Lower lobe of right lung (tissue), 2 donors: Measurements from ENCODE around the gene MIDN. TPM values are rescaled to one million over a fixed set of nuclear protein-coding genes. Genes with fewer than 3 reads are reported as not detected.

Experiments
- ATAC-seq, 2 donors: fragments of 200-7000 bp; cut with Tn5 transposase; one replicate each; pipeline ENCODE4 v1.9.1; 2020 to 2022; ENCODE audit warnings: mild to moderate bottlenecking in 2 of 2, moderate library complexity in 2 of 2
- DNase-seq: peaks from one replicate; pipeline ENCODE4 v3.0.0-alpha.2; 2020
- H3K27ac ChIP-seq: fragments of 200-600 bp; one replicate; pipeline ENCODE4 v1.8.0; 2022
- H3K27me3 ChIP-seq: fragments of 200-600 bp; one replicate; pipeline ENCODE4 v1.8.0; 2022; ENCODE audit warnings: low read depth
- H3K36me3 ChIP-seq: fragments of 200-600 bp; one replicate; pipeline ENCODE4 v1.8.0; 2022; ENCODE audit warnings: mild to moderate bottlenecking
- H3K4me1 ChIP-seq: fragments of 200-600 bp; one replicate; pipeline ENCODE4 v1.8.0; 2022
- H3K4me3 ChIP-seq: fragments of 200-600 bp; one replicate; pipeline ENCODE4 v1.8.0; 2022; ENCODE audit warnings: mild to moderate bottlenecking
- H3K9me3 ChIP-seq: fragments of 200-600 bp; one replicate; pipeline ENCODE4 v1.8.0; 2022
- CTCF ChIP-seq: fragments of 200-600 bp; IDR thresholded peaks from one replicate; pipeline ENCODE4 v1.8.0; 2022; ENCODE audit warnings: antibody characterized with exemption, mild to moderate bottlenecking
- intact Hi-C: fragments of 100-400 bp; cut with DNase I; formaldehyde crosslinking; loops from one replicate; pipeline ENCODE4 v1.11.0; 2022
- total RNA-seq: library from RNA; stranded (reverse); fragmentation: NEBNext Ultra II Directional; extraction: Animal tissue kit (Norgen Biotek cat#: 25700); gene quantifications from one replicate; pipeline ENCODE4 v1.2.1, GENCODE V29; 2021
- donor health status: DM: no; HTN: yes; CAD: no; lungs with severe emphysema.

MIDN gene
- total RNA-seq, 1 donor from 2014 or later: 76.3 TPM

DNA sequence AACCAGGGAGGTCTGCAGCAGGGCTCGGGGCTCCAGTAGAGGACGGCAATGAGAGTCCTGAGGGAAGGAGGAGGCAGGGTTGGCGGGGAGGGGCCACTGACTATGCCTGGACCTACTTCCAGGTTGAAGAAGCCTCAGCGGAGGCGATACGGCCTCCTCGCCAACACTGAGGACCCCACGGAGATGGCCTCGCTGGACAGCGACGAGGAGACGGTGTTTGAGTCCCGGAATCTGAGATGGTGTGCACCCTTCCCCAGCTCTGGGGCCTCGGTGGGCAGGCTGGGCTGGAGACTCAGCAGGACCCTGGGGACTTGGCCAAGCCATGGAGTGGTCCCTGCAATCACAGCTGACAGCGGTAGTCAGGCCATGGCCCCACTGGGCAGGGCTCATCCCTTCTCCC is 28.7 kb downstream of the MIDN start:
- Histone ChIP-seq H3K27me3 (no peaks in the 10 kb centered on the region), H3K4me3 (no peak overlapping the region), H3K4me1 (peaks cover 53% of the 10 kb centered on the region), H3K9me3 (no peaks in the 10 kb centered on the region), H3K27ac (no peak overlapping the region), H3K36me3 (peaks cover 52% of the 10 kb centered on the region)
- DNase-seq: no peak
- no peak for TF ChIP-seq CTCF
- intact Hi-C loops: no loop called here
- no peak for ATAC-seq

DNA sequence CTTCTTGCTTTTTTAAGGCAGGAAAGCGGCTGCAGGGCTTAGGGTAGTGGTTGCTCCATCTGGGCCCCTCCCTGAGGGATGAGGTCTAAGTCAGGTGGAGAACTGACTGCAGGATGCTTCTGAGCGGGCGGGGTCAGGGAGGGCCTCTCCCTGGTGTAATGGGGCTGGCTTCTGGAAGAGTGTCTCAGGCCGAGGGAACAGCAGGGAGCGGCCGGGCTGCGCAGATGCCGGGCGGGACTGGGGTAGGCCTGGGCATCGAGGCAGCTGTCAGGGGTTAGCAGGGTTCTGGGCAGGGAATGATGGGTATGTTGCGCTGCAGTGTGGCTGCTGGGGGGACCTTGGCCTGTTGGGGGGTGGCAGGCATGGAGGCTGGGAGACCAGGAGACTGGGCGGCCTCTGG is 29.7 kb downstream of the MIDN start:
- no peak for DNase-seq
- TF ChIP-seq CTCF: no peak
- H3K27ac ChIP-seq: no peak overlapping the region
- H3K4me1 ChIP-seq: peaks cover 42% of the 10 kb centered on the region
- no peak overlapping the region for H3K4me3 ChIP-seq
- no peaks in the 10 kb centered on the region for H3K9me3 ChIP-seq
- peaks cover 42% of the 10 kb centered on the region for H3K36me3 ChIP-seq
- no peak for ATAC-seq
- intact Hi-C loops: no loop called here
- H3K27me3 ChIP-seq: peaks cover 5% of the 10 kb centered on the region

DNA sequence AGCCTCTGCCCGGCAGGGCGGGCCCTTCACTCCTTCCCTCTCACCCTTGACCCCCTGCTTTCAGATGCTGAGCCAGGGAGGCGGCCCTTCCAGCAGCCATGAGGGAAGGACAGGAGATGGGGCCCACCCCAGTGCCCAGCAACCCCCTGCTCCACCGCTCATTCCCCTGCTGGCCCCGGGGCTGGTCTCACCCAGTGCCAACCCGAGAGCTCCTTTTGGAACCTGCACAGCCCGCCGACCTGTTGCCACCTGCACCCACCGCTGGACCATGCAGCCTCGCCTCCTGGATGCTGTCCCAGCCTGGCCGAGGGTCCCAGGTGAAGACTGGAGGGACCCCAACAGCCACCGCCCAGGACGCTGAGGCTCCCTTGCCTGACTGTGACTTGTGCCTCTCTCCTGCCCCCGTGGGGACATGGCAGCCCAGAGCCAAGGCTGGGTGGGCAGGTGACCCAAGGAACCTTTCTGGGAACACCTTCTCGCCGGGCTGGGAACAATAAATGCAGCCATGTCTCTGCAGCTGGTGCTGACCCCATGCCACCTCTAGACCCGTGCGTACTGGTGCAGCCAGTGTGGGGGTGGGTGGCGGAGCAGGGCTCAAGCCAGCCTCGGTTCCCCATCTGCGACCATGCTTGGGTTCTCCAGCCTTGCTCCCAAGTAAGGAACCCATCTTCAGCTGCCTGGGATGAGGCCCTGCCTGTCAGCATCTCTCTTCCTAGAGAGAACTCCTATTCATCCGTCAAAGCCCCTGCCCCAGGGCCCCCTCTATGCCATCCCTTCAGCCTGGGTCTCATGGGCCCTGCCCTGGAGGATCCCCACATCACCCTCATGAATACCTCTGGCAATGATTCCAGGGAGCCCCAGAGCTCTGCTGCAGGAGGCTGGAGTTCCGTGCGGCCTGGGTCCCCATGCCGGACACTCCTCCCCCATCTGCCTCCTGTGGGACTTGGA is 30.6 kb downstream of the MIDN start:
- Histone ChIP-seq H3K27ac (no peak overlapping the region), H3K36me3 (peaks cover 33% of the 10 kb centered on the region), H3K4me3 (no peak overlapping the region), H3K27me3 (peaks cover 14% of the 10 kb centered on the region), H3K9me3 (no peaks in the 10 kb centered on the region), H3K4me1 (peaks cover 33% of the 10 kb centered on the region)
- no peak for ATAC-seq
- no peak for DNase-seq
- no peak for TF ChIP-seq CTCF
- intact Hi-C loops: no loop called here

GRCh38 chr19:1279782-1280341 is 31.5 kb downstream of the MIDN start:
- Histone ChIP-seq H3K36me3 (peaks cover 24% of the 10 kb centered on the region), H3K27ac (no peak overlapping the region), H3K4me3 (no peak overlapping the region), H3K9me3 (no peaks in the 10 kb centered on the region), H3K27me3 (peaks cover 23% of the 10 kb centered on the region), H3K4me1 (peaks cover 25% of the 10 kb centered on the region)
- intact Hi-C loops: no loop called here
- TF ChIP-seq CTCF: peak; percentile 96
- DNase-seq: peak; percentile 85
- ATAC-seq: peak; percentile 42 to 43

GRCh38 chr19:1280636-1281568 is 32.5 kb downstream of the MIDN start:
- Histone ChIP-seq H3K4me3 (no peak overlapping the region), H3K4me1 (peaks cover 20% of the 10 kb centered on the region), H3K27ac (no peak overlapping the region), H3K9me3 (no peaks in the 10 kb centered on the region), H3K27me3 (peaks cover 29% of the 10 kb centered on the region), H3K36me3 (peaks cover 20% of the 10 kb centered on the region)
- no peak for TF ChIP-seq CTCF
- intact Hi-C loops: no loop called here
- no peak for DNase-seq
- no peak for ATAC-seq
